ENCODE data around the gene VAPB. TPM values are rescaled to one million over a fixed set of nuclear protein-coding genes. Genes with fewer than 3 reads are reported as not detected.

VAPB gene
- polyA plus RNA-seq, 1 donor from 2014 or later, result 32.5 TPM

- no peak overlapping the region for H3K4me2 ChIP-seq (ENCODE audit: low read length)
- no peak overlapping the region for H3K4me3 ChIP-seq (ENCODE audit: low read length)
- TF ChIP-seq RAD21 (conservative IDR thresholded peaks at IDR 0.05) (no peak), SMC3 (conservative IDR thresholded peaks at IDR 0.05; ENCODE audit: poor library complexity) (no peak), EP300 (conservative IDR thresholded peaks at IDR 0.05; ENCODE audit: poor library complexity, severe bottlenecking) (no peak), CTCF (IDR thresholded peaks at IDR 0.05; ENCODE audit: poor library complexity, severe bottlenecking) (no peak), MXI1 (conservative IDR thresholded peaks at IDR 0.05; ENCODE audit: poor library complexity, severe bottlenecking) (no peak), REST (IDR thresholded peaks at IDR 0.05; ENCODE audit: borderline replicate concordance) (no peak), TAF1 (IDR thresholded peaks at IDR 0.05; ENCODE audit: low read depth) (no peak), POLR2AphosphoS5 (IDR thresholded peaks at IDR 0.05) (no peak), EZH2 (IDR thresholded peaks at IDR 0.05; ENCODE audit: borderline replicate concordance, insufficient read depth, low read length, poor library complexity, severe bottlenecking) (no peak)
- H3K27me3 ChIP-seq (ENCODE audit: insufficient read depth, low read depth, low read length), result no peaks in the 10 kb centered on the region
- H3K9ac ChIP-seq (ENCODE audit: low read length), result no peak overlapping the region
- no peak overlapping the region for H3K27ac ChIP-seq (ENCODE audit: low read length)
- H3K9me2 ChIP-seq (ENCODE audit: insufficient read depth, low read length), result no peaks in the 10 kb centered on the region
- peaks cover 10% of the 10 kb centered on the region for H3K36me3 ChIP-seq (ENCODE audit: insufficient read depth, low read length)
- no peaks in the 10 kb centered on the region for H4K20me1 ChIP-seq (ENCODE audit: insufficient read depth)
- H3F3A ChIP-seq (ENCODE audit: insufficient read depth, low read length, poor library complexity, severe bottlenecking), result no peaks in the 10 kb centered on the region
- no peak overlapping the region for H2AFZ ChIP-seq (ENCODE audit: low read depth, low read length)
- H3K9me3 ChIP-seq (ENCODE audit: low read length), result no peaks in the 10 kb centered on the region
- H3K79me2 ChIP-seq (replicated peaks; ENCODE audit: insufficient read depth, low read length), result peaks cover 10% of the 10 kb centered on the region
Observed at GRCh38 chr20:58420798-58421496, 31.9 kb downstream of the VAPB start.

- TF ChIP-seq MXI1 (conservative IDR thresholded peaks at IDR 0.05; ENCODE audit: poor library complexity, severe bottlenecking), result no peak
- TF ChIP-seq RAD21 (conservative IDR thresholded peaks at IDR 0.05), result no peak
- no peak for TF ChIP-seq SMC3 (conservative IDR thresholded peaks at IDR 0.05; ENCODE audit: poor library complexity)
- no peak for TF ChIP-seq REST (IDR thresholded peaks at IDR 0.05; ENCODE audit: borderline replicate concordance)
- TF ChIP-seq EP300 (conservative IDR thresholded peaks at IDR 0.05; ENCODE audit: poor library complexity, severe bottlenecking), result no peak
- TF ChIP-seq TAF1 (IDR thresholded peaks at IDR 0.05; ENCODE audit: low read depth), result no peak
- TF ChIP-seq CTCF (IDR thresholded peaks at IDR 0.05; ENCODE audit: poor library complexity, severe bottlenecking), result no peak
- no peak for TF ChIP-seq POLR2AphosphoS5 (IDR thresholded peaks at IDR 0.05)
- no peak for TF ChIP-seq EZH2 (IDR thresholded peaks at IDR 0.05; ENCODE audit: borderline replicate concordance, insufficient read depth, low read length, poor library complexity, severe bottlenecking)
- Histone ChIP-seq H3K36me3 (ENCODE audit: insufficient read depth, low read length) (peaks cover 10% of the 10 kb centered on the region), H3K9ac (ENCODE audit: low read length) (no peak overlapping the region), H3K4me2 (ENCODE audit: low read length) (no peak overlapping the region), H3K9me3 (ENCODE audit: low read length) (peaks cover under 1% of the 10 kb centered on the region), H2AFZ (ENCODE audit: low read depth, low read length) (no peak overlapping the region), H4K20me1 (ENCODE audit: insufficient read depth) (no peaks in the 10 kb centered on the region), H3F3A (ENCODE audit: insufficient read depth, low read length, poor library complexity, severe bottlenecking) (no peaks in the 10 kb centered on the region), H3K9me2 (ENCODE audit: insufficient read depth, low read length) (no peaks in the 10 kb centered on the region), H3K4me3 (ENCODE audit: low read length) (no peak overlapping the region), H3K79me2 (replicated peaks; ENCODE audit: insufficient read depth, low read length) (peaks cover 5% of the 10 kb centered on the region), H3K27me3 (ENCODE audit: insufficient read depth, low read depth, low read length) (no peaks in the 10 kb centered on the region), H3K27ac (ENCODE audit: low read length) (no peak overlapping the region)
Observed at GRCh38 chr20:58421497-58421850, 32.4 kb downstream of the VAPB start.

Measured in neural cell (in vitro differentiated cells).